GM19463 (cell line): ENCODE measurements around the gene CIAO1.
"Not testable (repeated sequence)": the region's sequence is repeated elsewhere in the genome, so short reads cannot be mapped to it uniquely, and the experiment has no call there.

Experiments used
- ATAC-seq: cut with Tn5 transposase; IDR thresholded peaks from one replicate; pipeline ENCODE4 v1.9.1; 2021; ENCODE audit warnings: mild to moderate bottlenecking, moderate library complexity; ENCODE audit not compliant: unreplicated experiment

CIAO1 gene

GRCh38 chr2:96274355-96275056 lies 8.5 kb downstream of the CIAO1 start:
- ATAC-seq: no peak

- ATAC-seq: no peak
These were observed 10.9 kb downstream of the CIAO1 start for GRCh38 chr2:96276787-96277499.

- no peak for ATAC-seq
These were observed 21.3 kb downstream of the CIAO1 start for GRCh38 chr2:96287273-96287856.

GRCh38 chr2:96291751-96292150 lies 25.7 kb downstream of the CIAO1 start:
- ATAC-seq: no peak

- ATAC-seq: not testable (repeated sequence)
These were observed 28.2 kb downstream of the CIAO1 start for GRCh38 chr2:96294271-96294670.

- no peak for ATAC-seq
These were observed 30.9 kb downstream of the CIAO1 start for GRCh38 chr2:96296925-96297324.

GRCh38 chr2:96301865-96302264 lies 35.8 kb downstream of the CIAO1 start:
- ATAC-seq: no peak

GRCh38 chr2:96304606-96305005 lies 38.6 kb downstream of the CIAO1 start:
- no peak for ATAC-seq

GRCh38 chr2:96305091-96305978 lies 39.3 kb downstream of the CIAO1 start, which contains the start of gene SNRNP200:
SNRNP200 (minus strand) TSS chr2:96305546; CDS start chr2:96305437, 109 bp downstream.
- ATAC-seq: peak; percentile 97

- no peak for ATAC-seq
These were observed 39.9 kb downstream of the CIAO1 start for GRCh38 chr2:96305979-96306308.

GRCh38 chr2:96306370-96306769 lies 40.3 kb downstream of the CIAO1 start:
- ATAC-seq: no peak

- no peak for ATAC-seq
These were observed 42.2 kb downstream of the CIAO1 start for GRCh38 chr2:96308248-96308647.

GRCh38 chr2:96315005-96315399 lies 49.0 kb downstream of the CIAO1 start:
- ATAC-seq: no peak

GRCh38 chr2:96315400-96316071 lies 49.5 kb downstream of the CIAO1 start:
- ATAC-seq: peak; percentile 61

GRCh38 chr2:96316999-96317398 lies 51.0 kb downstream of the CIAO1 start:
- ATAC-seq: no peak

GRCh38 chr2:96317584-96317997 lies 51.6 kb downstream of the CIAO1 start:
- no peak for ATAC-seq

- ATAC-seq: no peak
These were observed 52.7 kb downstream of the CIAO1 start for GRCh38 chr2:96318723-96319122.

GRCh38 chr2:96319396-96319795 lies 53.4 kb downstream of the CIAO1 start:
- ATAC-seq: no peak

GRCh38 chr2:96320326-96320725 lies 54.3 kb downstream of the CIAO1 start:
- no peak for ATAC-seq
